Caco-2 (cell line): ENCODE data around the gene IL16. TPM values are rescaled to one million over a fixed set of nuclear protein-coding genes. Genes with fewer than 3 reads are reported as not detected.

ENCODE experiments used
- BruUV-seq: library from RNA; stranded (reverse); fragments of 400-500 nt; replicated peaks from 2 replicates; lab custom pipeline; 2021; lab: Mats Ljungman, UMichigan
- CTCF ChIA-PET: fragments of 300-600 bp; sonication (Branson Sonifier 250); formaldehyde crosslinking; loops from one replicate; lab custom pipeline; 2022; ENCODE audit warnings: antibody characterized with exemption; lab: Charles Lee
- POLR2A ChIA-PET: fragments of 300-600 bp; sonication (Branson Sonifier 250); formaldehyde crosslinking; loops from one replicate; lab custom pipeline; 2022; ENCODE audit warnings: antibody characterized with exemption; lab: Charles Lee
- DNase-seq, 2 experiments: peaks; one replicate each; pipeline versions ENCODE4 v3.0.0 to v3.0.0-alpha.2; 2020 to 2022
- H3K27me3 ChIP-seq: replicated peaks from 2 replicates; pipeline ENCODE4 v1.6.0; 2011; ENCODE audit warnings: low read length; ENCODE audit not compliant: control insufficient read depth, insufficient read depth
- H3K36me3 ChIP-seq: 2 replicates; pipeline ENCODE4 v1.5.1; 2011; ENCODE audit warnings: low read length; ENCODE audit not compliant: control insufficient read depth, insufficient read depth
- H3K4me1 ChIP-seq: fragments of 250-450 bp; sonication (Bioruptor Pico); 2 replicates; pipeline ENCODE4 v1.5.1; 2020; ENCODE audit warnings: mild to moderate bottlenecking
- H3K4me3 ChIP-seq: 2 replicates; pipeline ENCODE4 v1.5.1; 2011; ENCODE audit warnings: low read depth, mild to moderate bottlenecking, control low read depth, low read length
- H3K9me3 ChIP-seq: fragments of 250-450 bp; sonication (Bioruptor Pico); 2 replicates; pipeline ENCODE4 v1.5.1; 2020; ENCODE audit warnings: mild to moderate bottlenecking, moderate library complexity
- H3K27ac Mint-ChIP-seq: one replicate; pipeline ENCODE4 v1.8.0; 2022; ENCODE audit warnings: mixed read lengths; ENCODE audit not compliant: unreplicated experiment
- H3K27me3 Mint-ChIP-seq: one replicate; pipeline ENCODE4 v1.8.0; 2022; ENCODE audit warnings: mixed read lengths; ENCODE audit not compliant: insufficient read depth, unreplicated experiment
- H3K36me3 Mint-ChIP-seq: one replicate; pipeline ENCODE4 v1.8.0; 2022; ENCODE audit warnings: mild to moderate bottlenecking, mixed read lengths; ENCODE audit not compliant: insufficient read depth, unreplicated experiment
- H3K4me1 Mint-ChIP-seq: one replicate; pipeline ENCODE4 v1.8.0; 2022; ENCODE audit warnings: low read depth, mixed read lengths; ENCODE audit not compliant: unreplicated experiment
- H3K4me3 Mint-ChIP-seq: one replicate; pipeline ENCODE4 v1.8.0; 2022; ENCODE audit warnings: mild to moderate bottlenecking, moderate library complexity, mixed read lengths; ENCODE audit not compliant: unreplicated experiment
- H3K9me3 Mint-ChIP-seq: one replicate; pipeline ENCODE4 v1.8.0; 2022; ENCODE audit warnings: mixed read lengths; ENCODE audit not compliant: unreplicated experiment
- CTCF ChIP-seq, 2 experiments: fragments of 200-600 bp in 1 of 2; IDR thresholded peaks; 1 replicate in 1 of 2; 2 replicates in 1 of 2; pipeline versions ENCODE4 v1.5.1 to v1.8.0; 2011 to 2022; ENCODE audit warnings: antibody characterized with exemption in 1 of 2, control low read depth in 1 of 2, inconsistent platforms in 1 of 2, low read depth in 1 of 2, low read length in 1 of 2, mild to moderate bottlenecking in 1 of 2, moderate library complexity in 1 of 2; ENCODE audit not compliant: insufficient read depth in 1 of 2, severe bottlenecking in 1 of 2, unreplicated experiment in 1 of 2
- intact Hi-C: fragments of 100-400 bp; cut with micrococcal nuclease; formaldehyde crosslinking; loops from one replicate; pipeline ENCODE4 v1.10.0; 2022; ENCODE audit not compliant: unreplicated experiment
- total RNA-seq: library from RNA; stranded (reverse); gene quantifications from 2 replicates; pipeline ENCODE4 v1.2.3, GENCODE V29; 2022

The IL16 gene
- total RNA-seq, 1 experiment from 2014 or later = not detected

GRCh38 chr15:81261172-81261811 lies 64.6 kb downstream of the IL16 start:
- no peak for TF ChIP-seq CTCF (IDR thresholded peaks at IDR 0.05; ENCODE audit: insufficient read depth in 1 of 2, low read depth in 1 of 2, low read length in 1 of 2, severe bottlenecking in 1 of 2, unreplicated experiment in 1 of 2)
- POLR2A ChIA-PET = no interaction called here
- CTCF ChIA-PET = no interaction called here
- intact Hi-C loops = loop anchor here (10.0 kb wide), 1 partner anchor 286 kb away; no protein-coding TSS in a partner anchor
- Histone ChIP-seq H3K4me1 (peaks cover 5% of the 10 kb centered on the region; the same call in 1 of the 2 replicates), H3K36me3 (no peaks in the 10 kb centered on the region), H3K27me3 (no peaks in the 10 kb centered on the region; the same call in 1 of the 2 replicates), H3K4me3 (no peak overlapping the region), H3K9me3 (no peaks in the 10 kb centered on the region)
- no peak for DNase-seq
- Mint-ChIP-seq H3K4me1 (no peaks in the 10 kb centered on the region), H3K27me3 (peaks cover 16% of the 10 kb centered on the region), H3K36me3 (no peaks in the 10 kb centered on the region), H3K4me3 (no peak overlapping the region), H3K27ac (no peak overlapping the region), H3K9me3 (no peaks in the 10 kb centered on the region)
- BruUV-seq = no TSS peak

GRCh38 chr15:81263477-81263876 lies 66.8 kb downstream of the IL16 start:
- Mint-ChIP-seq H3K27me3 (peaks cover 11% of the 10 kb centered on the region), H3K27ac (no peak overlapping the region), H3K36me3 (no peaks in the 10 kb centered on the region), H3K9me3 (no peaks in the 10 kb centered on the region), H3K4me1 (no peaks in the 10 kb centered on the region), H3K4me3 (no peak overlapping the region)
- Histone ChIP-seq H3K9me3 (no peaks in the 10 kb centered on the region), H3K4me1 (peaks cover 5% of the 10 kb centered on the region; the same call in 1 of the 2 replicates), H3K4me3 (no peak overlapping the region), H3K36me3 (no peaks in the 10 kb centered on the region), H3K27me3 (no peaks in the 10 kb centered on the region; the same call in 1 of the 2 replicates)
- BruUV-seq = no TSS peak
- TF ChIP-seq CTCF (IDR thresholded peaks at IDR 0.05; ENCODE audit: insufficient read depth in 1 of 2, low read depth in 1 of 2, low read length in 1 of 2, severe bottlenecking in 1 of 2, unreplicated experiment in 1 of 2) = no peak
- CTCF ChIA-PET = interaction anchor here (1.2 kb wide), 1 partner anchor 157 kb away, joined by 3 read pairs; no protein-coding TSS in a partner anchor
- no peak for DNase-seq
- intact Hi-C loops = loop anchor here (10.0 kb wide), 1 partner anchor 289 kb away; no protein-coding TSS in a partner anchor
- POLR2A ChIA-PET = no interaction called here

- no peak overlapping the region for H3K27ac Mint-ChIP-seq
- peaks cover 12% of the 10 kb centered on the region for H3K27me3 Mint-ChIP-seq
- no peak for TF ChIP-seq CTCF (IDR thresholded peaks at IDR 0.05; ENCODE audit: insufficient read depth in 1 of 2, low read depth in 1 of 2, low read length in 1 of 2, severe bottlenecking in 1 of 2, unreplicated experiment in 1 of 2)
- no peaks in the 10 kb centered on the region for H3K4me1 Mint-ChIP-seq
- no peaks in the 10 kb centered on the region for H3K9me3 ChIP-seq
- intact Hi-C loops = loop anchor here (10.0 kb wide), 1 partner anchor 289 kb away; no protein-coding TSS in a partner anchor
- no peaks in the 10 kb centered on the region; the same call in 1 of the 2 replicates for H3K27me3 ChIP-seq
- no peaks in the 10 kb centered on the region for H3K36me3 Mint-ChIP-seq
- no peaks in the 10 kb centered on the region for H3K9me3 Mint-ChIP-seq
- no TSS peak for BruUV-seq
- H3K4me3 Mint-ChIP-seq = no peak overlapping the region
- ChIA-PET POLR2A (no interaction called here), CTCF (interaction anchor here (1.2 to 2.5 kb wide), 2 partner anchors 109 to 158 kb away, joined by 3 to 59 read pairs; no protein-coding TSS in a partner anchor)
- no peaks in the 10 kb centered on the region for H3K36me3 ChIP-seq
- no peak for DNase-seq
- peaks cover 5% of the 10 kb centered on the region; the same call in 1 of the 2 replicates for H3K4me1 ChIP-seq
- no peak overlapping the region for H3K4me3 ChIP-seq
Measured at GRCh38 chr15:81264072-81264857, 67.6 kb downstream of the IL16 start.
